NAMALWA (cell line): ENCODE results near the gene PDS5B.

Experiments used
- DNase-seq: peaks from one replicate; pipeline ENCODE4 v3.0.0-alpha.2; 2015; ENCODE audit warnings: low spot score

The PDS5B gene

GRCh38 chr13:32731074-32731473, 144.8 kb downstream of the PDS5B start:
- DNase-seq: no peak

- DNase-seq: no peak
Measured at GRCh38 chr13:32731576-32731975, 145.3 kb downstream of the PDS5B start.

- no peak for DNase-seq
Measured at GRCh38 chr13:32733690-32734089, 147.4 kb downstream of the PDS5B start.

GRCh38 chr13:32734511-32734910, 148.3 kb downstream of the PDS5B start:
- no peak for DNase-seq

- no peak for DNase-seq
Measured at GRCh38 chr13:32735859-32736258, 149.6 kb downstream of the PDS5B start.

GRCh38 chr13:32736648-32737047, 150.4 kb downstream of the PDS5B start:
- DNase-seq: no peak

GRCh38 chr13:32737111-32737571, 150.9 kb downstream of the PDS5B start:
- DNase-seq: peak; percentile 36

- no peak for DNase-seq
Measured at GRCh38 chr13:32737679-32738078, 151.4 kb downstream of the PDS5B start.

- no peak for DNase-seq
Measured at GRCh38 chr13:32745509-32745908, 159.3 kb downstream of the PDS5B start.

GRCh38 chr13:32746474-32746873, 160.2 kb downstream of the PDS5B start:
- no peak for DNase-seq

- DNase-seq: no peak
Measured at GRCh38 chr13:32748305-32748704, 162.1 kb downstream of the PDS5B start.

- no peak for DNase-seq
Measured at GRCh38 chr13:32751340-32751739, 165.1 kb downstream of the PDS5B start.

GRCh38 chr13:32752311-32752710, 166.1 kb downstream of the PDS5B start:
- DNase-seq: no peak

GRCh38 chr13:32752997-32753606, 166.8 kb downstream of the PDS5B start:
- DNase-seq: no peak

- DNase-seq: no peak
Measured at GRCh38 chr13:32754179-32754578, 167.9 kb downstream of the PDS5B start.

- DNase-seq: no peak
Measured at GRCh38 chr13:32759152-32759551, 172.9 kb downstream of the PDS5B start.

- no peak for DNase-seq
Measured at GRCh38 chr13:32761472-32761871, 175.2 kb downstream of the PDS5B start.

GRCh38 chr13:32779119-32779518, 192.9 kb downstream of the PDS5B start:
- DNase-seq: no peak

- no peak for DNase-seq
Measured at GRCh38 chr13:32781906-32782305, 195.7 kb downstream of the PDS5B start.

GRCh38 chr13:32783067-32783466, 196.8 kb downstream of the PDS5B start:
- no peak for DNase-seq

GRCh38 chr13:32790731-32791130, 204.5 kb downstream of the PDS5B start:
- DNase-seq: peak; percentile 21

- DNase-seq: no peak
Measured at GRCh38 chr13:32791545-32792172, 205.4 kb downstream of the PDS5B start.

- DNase-seq: no peak
Measured at GRCh38 chr13:32796754-32797153, 210.5 kb downstream of the PDS5B start.

- no peak for DNase-seq
Measured at GRCh38 chr13:32802159-32802558, 215.9 kb downstream of the PDS5B start.
